ENCODE data around the gene CNN1.
"Not testable (repeated sequence)": the region's sequence is repeated elsewhere in the genome, so short reads cannot be mapped to it uniquely, and the experiment has no call there.

DNA sequence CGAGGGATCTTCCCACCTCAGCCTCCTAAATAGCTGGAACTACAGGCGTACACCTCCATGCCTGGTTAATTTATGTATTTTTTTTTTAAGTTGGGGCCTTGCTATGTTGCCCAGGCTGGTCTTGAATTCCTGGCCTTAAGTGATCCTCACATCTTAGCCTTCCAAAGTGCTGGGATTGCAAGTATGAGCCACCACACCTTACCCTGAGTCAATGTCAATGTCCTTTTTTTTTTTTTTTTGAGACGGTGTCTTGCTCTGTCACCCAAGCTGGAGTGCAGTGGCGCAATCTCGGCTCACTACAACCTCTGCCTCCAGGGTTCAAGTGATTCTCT, 27.0 kb downstream of the CNN1 start:
- TF ChIP-seq, protein P1, sequence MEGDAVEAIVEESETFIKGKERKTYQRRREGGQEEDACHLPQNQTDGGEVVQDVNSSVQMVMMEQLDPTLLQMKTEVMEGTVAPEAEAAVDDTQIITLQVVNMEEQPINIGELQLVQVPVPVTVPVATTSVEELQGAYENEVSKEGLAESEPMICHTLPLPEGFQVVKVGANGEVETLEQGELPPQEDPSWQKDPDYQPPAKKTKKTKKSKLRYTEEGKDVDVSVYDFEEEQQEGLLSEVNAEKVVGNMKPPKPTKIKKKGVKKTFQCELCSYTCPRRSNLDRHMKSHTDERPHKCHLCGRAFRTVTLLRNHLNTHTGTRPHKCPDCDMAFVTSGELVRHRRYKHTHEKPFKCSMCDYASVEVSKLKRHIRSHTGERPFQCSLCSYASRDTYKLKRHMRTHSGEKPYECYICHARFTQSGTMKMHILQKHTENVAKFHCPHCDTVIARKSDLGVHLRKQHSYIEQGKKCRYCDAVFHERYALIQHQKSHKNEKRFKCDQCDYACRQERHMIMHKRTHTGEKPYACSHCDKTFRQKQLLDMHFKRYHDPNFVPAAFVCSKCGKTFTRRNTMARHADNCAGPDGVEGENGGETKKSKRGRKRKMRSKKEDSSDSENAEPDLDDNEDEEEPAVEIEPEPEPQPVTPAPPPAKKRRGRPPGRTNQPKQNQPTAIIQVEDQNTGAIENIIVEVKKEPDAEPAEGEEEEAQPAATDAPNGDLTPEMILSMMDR (IDR thresholded peaks at IDR 0.05), result not testable (repeated sequence)
- not testable (repeated sequence) for TF ChIP-seq POLR2A, POLR2AphosphoS5 (IDR thresholded peaks at IDR 0.05)
